ENCODE results near the gene POC5.
"Not testable (repeated sequence)": the region's sequence is repeated elsewhere in the genome, so short reads cannot be mapped to it uniquely, and the experiment has no call there.

The POC5 gene

GRCh38 chr5:75734913-75735789 lies 17.9 kb upstream of the POC5 start:
- Histone ChIP-seq H3K9ac (ENCODE audit: insufficient read length, low read depth) (no peak overlapping the region), H3K9me3 (ENCODE audit: insufficient read depth, low read length) (no peaks in the 10 kb centered on the region), H3K36me3 (ENCODE audit: insufficient read depth, insufficient read length, low read length) (no peaks in the 10 kb centered on the region), H3K4me3 (ENCODE audit: insufficient read length, low read depth) (no peak overlapping the region), H3K27me3 (ENCODE audit: insufficient read depth, insufficient read length) (no peaks in the 10 kb centered on the region), H3K4me1 (ENCODE audit: insufficient read depth, insufficient read length) (no peaks in the 10 kb centered on the region)
- peak; percentile 35 for DNase-seq (ENCODE audit: low read depth, low spot score)
- TF ChIP-seq ZNF274 (IDR thresholded peaks at IDR 0.05; ENCODE audit: low read depth, low read length) (no peak), YY1 (IDR thresholded peaks at IDR 0.05; ENCODE audit: insufficient read depth, insufficient read length) (no peak), SUZ12 (IDR thresholded peaks at IDR 0.05; ENCODE audit: extremely low read depth, insufficient read depth, insufficient read length) (no peak)

GRCh38 chr5:75733767-75734166 lies 16.5 kb upstream of the POC5 start:
- no peak for DNase-seq (ENCODE audit: low read depth, low spot score)
- H3K27me3 ChIP-seq (ENCODE audit: insufficient read depth, insufficient read length): no peaks in the 10 kb centered on the region

GRCh38 chr5:75731515-75731914 lies 14.3 kb upstream of the POC5 start:
- H3K9me3 ChIP-seq (ENCODE audit: insufficient read depth, low read length); DNase-seq (ENCODE audit: low read depth, low spot score); H3K36me3 ChIP-seq (ENCODE audit: insufficient read depth, insufficient read length, low read length); H3K27me3 ChIP-seq (ENCODE audit: insufficient read depth, insufficient read length); H3K9ac ChIP-seq (ENCODE audit: insufficient read length, low read depth); H3K4me3 ChIP-seq (ENCODE audit: insufficient read length, low read depth); H3K4me1 ChIP-seq (ENCODE audit: insufficient read depth, insufficient read length): not testable (repeated sequence)

More at GRCh38 chr5:75733767-75734166, 16.5 kb upstream of the POC5 start:
- TF ChIP-seq YY1 (IDR thresholded peaks at IDR 0.05; ENCODE audit: insufficient read depth, insufficient read length) (no peak), SUZ12 (IDR thresholded peaks at IDR 0.05; ENCODE audit: extremely low read depth, insufficient read depth, insufficient read length) (no peak), ZNF274 (IDR thresholded peaks at IDR 0.05; ENCODE audit: low read depth, low read length) (no peak)
- Histone ChIP-seq H3K4me3 (ENCODE audit: insufficient read length, low read depth) (no peak overlapping the region), H3K9me3 (ENCODE audit: insufficient read depth, low read length) (no peaks in the 10 kb centered on the region), H3K4me1 (ENCODE audit: insufficient read depth, insufficient read length) (no peaks in the 10 kb centered on the region), H3K36me3 (ENCODE audit: insufficient read depth, insufficient read length, low read length) (no peaks in the 10 kb centered on the region), H3K9ac (ENCODE audit: insufficient read length, low read depth) (no peak overlapping the region)

- Histone ChIP-seq H3K4me1 (ENCODE audit: insufficient read depth, insufficient read length) (no peaks in the 10 kb centered on the region), H3K9ac (ENCODE audit: insufficient read length, low read depth) (no peak overlapping the region), H3K4me3 (ENCODE audit: insufficient read length, low read depth) (no peak overlapping the region), H3K27me3 (ENCODE audit: insufficient read depth, insufficient read length) (no peaks in the 10 kb centered on the region), H3K9me3 (ENCODE audit: insufficient read depth, low read length) (no peaks in the 10 kb centered on the region), H3K36me3 (ENCODE audit: insufficient read depth, insufficient read length, low read length) (no peaks in the 10 kb centered on the region)
- TF ChIP-seq YY1 (IDR thresholded peaks at IDR 0.05; ENCODE audit: insufficient read depth, insufficient read length): no peak
- no peak for TF ChIP-seq ZNF274 (IDR thresholded peaks at IDR 0.05; ENCODE audit: low read depth, low read length)
- TF ChIP-seq SUZ12 (IDR thresholded peaks at IDR 0.05; ENCODE audit: extremely low read depth, insufficient read depth, insufficient read length): no peak
- no peak for DNase-seq (ENCODE audit: low read depth, low spot score)
Measured at GRCh38 chr5:75729321-75729720, 12.1 kb upstream of the POC5 start.

GRCh38 chr5:75727931-75728330 lies 10.7 kb upstream of the POC5 start:
- peaks cover 8% of the 10 kb centered on the region; the same call in 1 of the 2 replicates for H3K9me3 ChIP-seq (ENCODE audit: insufficient read depth, low read length)
- H3K36me3 ChIP-seq (ENCODE audit: insufficient read depth, insufficient read length, low read length): no peaks in the 10 kb centered on the region
- no peaks in the 10 kb centered on the region for H3K4me1 ChIP-seq (ENCODE audit: insufficient read depth, insufficient read length)
- H3K4me3 ChIP-seq (ENCODE audit: insufficient read length, low read depth): no peak overlapping the region
- H3K27me3 ChIP-seq (ENCODE audit: insufficient read depth, insufficient read length): no peaks in the 10 kb centered on the region
- DNase-seq (ENCODE audit: low read depth, low spot score): no peak
- no peak for TF ChIP-seq SUZ12 (IDR thresholded peaks at IDR 0.05; ENCODE audit: extremely low read depth, insufficient read depth, insufficient read length)
- TF ChIP-seq ZNF274 (IDR thresholded peaks at IDR 0.05; ENCODE audit: low read depth, low read length): no peak
- TF ChIP-seq YY1 (IDR thresholded peaks at IDR 0.05; ENCODE audit: insufficient read depth, insufficient read length): no peak
- no peak overlapping the region for H3K9ac ChIP-seq (ENCODE audit: insufficient read length, low read depth)

GRCh38 chr5:75726224-75726623 lies 9.0 kb upstream of the POC5 start:
- not testable (repeated sequence) for H3K27me3 ChIP-seq (ENCODE audit: insufficient read depth, insufficient read length); DNase-seq (ENCODE audit: low read depth, low spot score); H3K4me3 ChIP-seq (ENCODE audit: insufficient read length, low read depth)

GRCh38 chr5:75723378-75723777 lies 6.1 kb upstream of the POC5 start:
- Histone ChIP-seq H3K4me1 (ENCODE audit: insufficient read depth, insufficient read length) (no peaks in the 10 kb centered on the region), H3K9me3 (ENCODE audit: insufficient read depth, low read length) (peaks cover 8% of the 10 kb centered on the region; the same call in 1 of the 2 replicates), H3K27me3 (ENCODE audit: insufficient read depth, insufficient read length) (no peaks in the 10 kb centered on the region), H3K9ac (ENCODE audit: insufficient read length, low read depth) (no peak overlapping the region), H3K4me3 (ENCODE audit: insufficient read length, low read depth) (no peak overlapping the region), H3K36me3 (ENCODE audit: insufficient read depth, insufficient read length, low read length) (no peaks in the 10 kb centered on the region)
- no peak for DNase-seq (ENCODE audit: low read depth, low spot score)
- TF ChIP-seq SUZ12 (IDR thresholded peaks at IDR 0.05; ENCODE audit: extremely low read depth, insufficient read depth, insufficient read length): no peak
- no peak for TF ChIP-seq YY1 (IDR thresholded peaks at IDR 0.05; ENCODE audit: insufficient read depth, insufficient read length)
- no peak for TF ChIP-seq ZNF274 (IDR thresholded peaks at IDR 0.05; ENCODE audit: low read depth, low read length)

More at GRCh38 chr5:75726224-75726623, 9.0 kb upstream of the POC5 start:
- H3K9ac ChIP-seq (ENCODE audit: insufficient read length, low read depth); H3K4me1 ChIP-seq (ENCODE audit: insufficient read depth, insufficient read length); H3K9me3 ChIP-seq (ENCODE audit: insufficient read depth, low read length); H3K36me3 ChIP-seq (ENCODE audit: insufficient read depth, insufficient read length, low read length): not testable (repeated sequence)
